Right atrium auricular region (tissue), 2 donors: Measurements from ENCODE around the gene DRD3. TPM values are rescaled to one million over a fixed set of nuclear protein-coding genes. Genes with fewer than 3 reads are reported as not detected.

ENCODE experiments used
- DNase-seq: peaks from one replicate; pipeline ENCODE4 v3.0.0-alpha.2; 2019; ENCODE audit warnings: low spot score
- H3K27ac ChIP-seq, 2 donors: fragments of 200-600 bp; sonication (generic); 1 replicate in 1 of 2; 2 replicates in 1 of 2; pipeline ENCODE4 v1.5.1; 2016 to 2019
- H3K27me3 ChIP-seq, 2 donors: fragments of 200-600 bp; sonication (generic); one replicate each; pipeline versions ENCODE4 v1.5.1 to v1.6.0; 2017 to 2019
- H3K36me3 ChIP-seq: fragments of 200-600 bp; sonication (generic); one replicate; pipeline ENCODE4 v1.5.1; 2016
- H3K4me1 ChIP-seq, 2 donors: fragments of 200-600 bp; sonication (generic); one replicate each; pipeline versions ENCODE4 v1.5.1 to v1.6.0; 2017 to 2019
- H3K4me3 ChIP-seq, 2 donors: fragments of 200-600 bp; sonication (generic); 1 replicate in 1 of 2; 2 replicates in 1 of 2; pipeline ENCODE4 v1.5.1; 2017 to 2019; ENCODE audit warnings: mild to moderate bottlenecking in 1 of 2, moderate library complexity in 1 of 2
- H3K9me3 ChIP-seq, 2 donors: fragments of 200-600 bp; sonication (generic); one replicate each; pipeline ENCODE4 v1.5.1; 2019
- CTCF ChIP-seq, 2 donors: fragments of 200-600 bp; sonication (generic); IDR thresholded peaks; one replicate each; pipeline ENCODE4 v1.5.1; 2019; ENCODE audit warnings: antibody characterized with exemption in 2 of 2
- total RNA-seq, 2 donors: library from RNA; depleted of rRNA; stranded (reverse); fragments of >200 nt; gene quantifications; one replicate each; pipeline ENCODE4 v1.1.0, GENCODE V29; 2016

DRD3 gene
- total RNA-seq, 2 donors from 2014 or later: not detected

GRCh38 chr3:114119776-114120175, 59.1 kb downstream of the DRD3 start:
- Histone ChIP-seq H3K9me3 (no peaks in the 10 kb centered on the region), H3K27ac (no peak overlapping the region), H3K4me1 (peaks cover 0 to 4% of the 10 kb centered on the region in 2 donors), H3K36me3 (no peaks in the 10 kb centered on the region), H3K27me3 (no peaks in the 10 kb centered on the region), H3K4me3 (no peak overlapping the region)
- no peak for DNase-seq
- no peak for TF ChIP-seq CTCF (IDR thresholded peaks at IDR 0.05)

GRCh38 chr3:114115143-114115542, 63.7 kb downstream of the DRD3 start:
- H3K27me3 ChIP-seq: no peaks in the 10 kb centered on the region
- DNase-seq: no peak
- H3K9me3 ChIP-seq: no peaks in the 10 kb centered on the region
- no peaks in the 10 kb centered on the region for H3K36me3 ChIP-seq
- TF ChIP-seq CTCF (IDR thresholded peaks at IDR 0.05): no peak
- no peak overlapping the region for H3K27ac ChIP-seq
- no peak overlapping the region for H3K4me3 ChIP-seq
- no peaks in the 10 kb centered on the region for H3K4me1 ChIP-seq

- Histone ChIP-seq H3K4me1 (no peaks in the 10 kb centered on the region), H3K4me3 (no peak overlapping the region), H3K9me3 (no peaks in the 10 kb centered on the region), H3K27ac (no peak overlapping the region), H3K36me3 (no peaks in the 10 kb centered on the region), H3K27me3 (no peaks in the 10 kb centered on the region)
- no peak for DNase-seq
- TF ChIP-seq CTCF (IDR thresholded peaks at IDR 0.05): no peak
These were observed 64.1 kb downstream of the DRD3 start for GRCh38 chr3:114114719-114115118.

GRCh38 chr3:114112696-114113095, 66.2 kb downstream of the DRD3 start:
- DNase-seq: no peak

GRCh38 chr3:114111060-114111770, 67.6 kb downstream of the DRD3 start:
- Histone ChIP-seq H3K9me3 (no peaks in the 10 kb centered on the region), H3K4me1 (no peaks in the 10 kb centered on the region), H3K27ac (no peak overlapping the region), H3K36me3 (no peaks in the 10 kb centered on the region), H3K4me3 (no peak overlapping the region), H3K27me3 (no peaks in the 10 kb centered on the region)
- TF ChIP-seq CTCF (IDR thresholded peaks at IDR 0.05): no peak
- DNase-seq: no peak

More at GRCh38 chr3:114112696-114113095, 66.2 kb downstream of the DRD3 start:
- H3K36me3 ChIP-seq: no peaks in the 10 kb centered on the region
- no peak overlapping the region for H3K4me3 ChIP-seq
- H3K27me3 ChIP-seq: no peaks in the 10 kb centered on the region
- H3K27ac ChIP-seq: no peak overlapping the region
- no peaks in the 10 kb centered on the region for H3K9me3 ChIP-seq
- no peaks in the 10 kb centered on the region for H3K4me1 ChIP-seq
- TF ChIP-seq CTCF (IDR thresholded peaks at IDR 0.05): no peak

GRCh38 chr3:114110439-114110838, 68.4 kb downstream of the DRD3 start:
- no peak for TF ChIP-seq CTCF (IDR thresholded peaks at IDR 0.05)
- no peak overlapping the region for H3K27ac ChIP-seq

More at GRCh38 chr3:114110439-114110838, 68.4 kb downstream of the DRD3 start:
- Histone ChIP-seq H3K4me3 (no peak overlapping the region), H3K9me3 (no peaks in the 10 kb centered on the region), H3K27me3 (no peaks in the 10 kb centered on the region), H3K4me1 (no peaks in the 10 kb centered on the region), H3K36me3 (no peaks in the 10 kb centered on the region)
- no peak for DNase-seq
